Measurements from ENCODE around the gene ZDHHC11. TPM values are rescaled to one million over a fixed set of nuclear protein-coding genes. Genes with fewer than 3 reads are reported as not detected.

The ZDHHC11 gene
- total RNA-seq, 1 experiment from 2014 or later, result 17.0 TPM

- H3K9me2 ChIP-seq (ENCODE audit: insufficient read depth), result no peaks in the 10 kb centered on the region
- ChIA-PET POLR2A (no interaction called here), RAD21 (ENCODE audit: low non-redundant PET in 1 of 2, low total read pairs in 2 of 2, uncharacterized antibody in 2 of 2, unreplicated experiment in 2 of 2) (no interaction called here), CTCF (no interaction called here)
- DNase-seq (ENCODE audit: low read depth, low spot score) (no peak), ATAC-seq (no peak)
- no peak for TF ChIP-seq EZH2 (IDR thresholded peaks at IDR 0.05)
- TF ChIP-seq CTCF (IDR thresholded peaks at IDR 0.05 in 2 of 3, conservative IDR thresholded peaks at IDR 0.05 in 1 of 3; ENCODE audit: borderline replicate concordance in 1 of 3, insufficient read depth in 1 of 3, low read depth in 2 of 3, low read length in 2 of 3), result no peak
- no peak overlapping the region for H3K27ac ChIP-seq (ENCODE audit: low read depth, low read length)
- no peak overlapping the region for H3K9ac ChIP-seq (ENCODE audit: low read length)
- H4K20me1 ChIP-seq (ENCODE audit: insufficient read depth), result no peaks in the 10 kb centered on the region; the same call in 1 of the 2 replicates
- no peaks in the 10 kb centered on the region for H3K27me3 ChIP-seq (ENCODE audit: insufficient read depth, low read length)
- H3K36me3 ChIP-seq (ENCODE audit: control insufficient read depth in 1 of 2, insufficient read depth in 2 of 2, low read length in 2 of 2), result peaks cover 57 to 67% of the 10 kb centered on the region in 2 experiments
- H2AFZ ChIP-seq (ENCODE audit: low read depth, low read length, poor library complexity, severe bottlenecking), result no peak overlapping the region
- H3K4me3 ChIP-seq (replicated peaks in 1 of 2; ENCODE audit: low read depth in 1 of 2, low read length in 2 of 2), result no peak overlapping the region
- no TSS peak for BruUV-seq (replicated peaks)
- peaks cover 62% of the 10 kb centered on the region for H3K79me2 ChIP-seq (ENCODE audit: insufficient read depth, low read length)
- no peaks in the 10 kb centered on the region for H3K4me1 ChIP-seq (ENCODE audit: control insufficient read depth in 1 of 2, insufficient read depth in 2 of 2, low read length in 2 of 2)
- intact Hi-C loops (cut with micrococcal nuclease), result no loop called here
- H3K9me3 ChIP-seq (ENCODE audit: control insufficient read depth in 1 of 2, insufficient read depth in 1 of 2, low read depth in 1 of 2, low read length in 2 of 2), result no peaks in the 10 kb centered on the region
- no peak overlapping the region for H3K4me2 ChIP-seq (ENCODE audit: low read length)
Measured at GRCh38 chr5:881551-881935, 30.8 kb upstream of the ZDHHC11 start.

- peaks cover 57 to 66% of the 10 kb centered on the region in 2 experiments for H3K36me3 ChIP-seq (ENCODE audit: control insufficient read depth in 1 of 2, insufficient read depth in 2 of 2, low read length in 2 of 2)
- H3K9me3 ChIP-seq (ENCODE audit: control insufficient read depth in 1 of 2, insufficient read depth in 1 of 2, low read depth in 1 of 2, low read length in 2 of 2), result no peaks in the 10 kb centered on the region
- no peaks in the 10 kb centered on the region for H3K4me1 ChIP-seq (ENCODE audit: control insufficient read depth in 1 of 2, insufficient read depth in 2 of 2, low read length in 2 of 2)
- ChIA-PET CTCF (no interaction called here), RAD21 (ENCODE audit: low non-redundant PET in 1 of 2, low total read pairs in 2 of 2, uncharacterized antibody in 2 of 2, unreplicated experiment in 2 of 2) (no interaction called here), POLR2A (no interaction called here)
- no peak overlapping the region for H3K4me3 ChIP-seq (replicated peaks in 1 of 2; ENCODE audit: low read depth in 1 of 2, low read length in 2 of 2)
- H3K79me2 ChIP-seq (ENCODE audit: insufficient read depth, low read length), result peaks cover 56% of the 10 kb centered on the region
- intact Hi-C loops (cut with micrococcal nuclease), result no loop called here
- BruUV-seq (replicated peaks), result no TSS peak
- no peak overlapping the region for H3K9ac ChIP-seq (ENCODE audit: low read length)
- H3K4me2 ChIP-seq (ENCODE audit: low read length), result no peak overlapping the region
- no peaks in the 10 kb centered on the region for H3K9me2 ChIP-seq (ENCODE audit: insufficient read depth)
- no peak for DNase-seq (ENCODE audit: low read depth, low spot score)
- no peak overlapping the region for H2AFZ ChIP-seq (ENCODE audit: low read depth, low read length, poor library complexity, severe bottlenecking)
- H4K20me1 ChIP-seq (ENCODE audit: insufficient read depth), result no peaks in the 10 kb centered on the region; the same call in 1 of the 2 replicates
- ATAC-seq, result no peak
- H3K27ac ChIP-seq (ENCODE audit: low read depth, low read length), result no peak overlapping the region
- no peaks in the 10 kb centered on the region for H3K27me3 ChIP-seq (ENCODE audit: insufficient read depth, low read length)
- TF ChIP-seq ZNF274 (IDR thresholded peaks at IDR 0.05; ENCODE audit: low read depth, low read length) (no peak), CEBPB (IDR thresholded peaks at IDR 0.05; ENCODE audit: low read depth) (no peak), ZFX (IDR thresholded peaks at IDR 0.05) (no peak), POLR2AphosphoS5 (IDR thresholded peaks at IDR 0.05; ENCODE audit: low read depth, low read length) (no peak), CTCF (IDR thresholded peaks at IDR 0.05 in 2 of 3, conservative IDR thresholded peaks at IDR 0.05 in 1 of 3; ENCODE audit: borderline replicate concordance in 1 of 3, insufficient read depth in 1 of 3, low read depth in 2 of 3, low read length in 2 of 3) (no peak), ELF1 (IDR thresholded peaks at IDR 0.05; ENCODE audit: borderline replicate concordance, low read depth) (no peak), EGR1 (IDR thresholded peaks at IDR 0.05; ENCODE audit: low read depth) (no peak), TCF7L2 (IDR thresholded peaks at IDR 0.05; ENCODE audit: borderline replicate concordance, extremely low read depth, insufficient read depth, insufficient read length) (no peak), JUND (IDR thresholded peaks at IDR 0.05) (no peak), RAD21 (IDR thresholded peaks at IDR 0.05; ENCODE audit: low read depth) (no peak)
- TF ChIP-seq, protein P1, sequence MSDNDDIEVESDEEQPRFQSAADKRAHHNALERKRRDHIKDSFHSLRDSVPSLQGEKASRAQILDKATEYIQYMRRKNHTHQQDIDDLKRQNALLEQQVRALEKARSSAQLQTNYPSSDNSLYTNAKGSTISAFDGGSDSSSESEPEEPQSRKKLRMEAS (IDR thresholded peaks at IDR 0.05), result no peak
- TF ChIP-seq, protein P2, sequence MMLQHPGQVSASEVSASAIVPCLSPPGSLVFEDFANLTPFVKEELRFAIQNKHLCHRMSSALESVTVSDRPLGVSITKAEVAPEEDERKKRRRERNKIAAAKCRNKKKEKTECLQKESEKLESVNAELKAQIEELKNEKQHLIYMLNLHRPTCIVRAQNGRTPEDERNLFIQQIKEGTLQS (IDR thresholded peaks at IDR 0.05), result no peak
Measured at GRCh38 chr5:880816-881550, 30.2 kb upstream of the ZDHHC11 start.
